ENCODE data around the gene SPTBN4.

SPTBN4 gene

DNA sequence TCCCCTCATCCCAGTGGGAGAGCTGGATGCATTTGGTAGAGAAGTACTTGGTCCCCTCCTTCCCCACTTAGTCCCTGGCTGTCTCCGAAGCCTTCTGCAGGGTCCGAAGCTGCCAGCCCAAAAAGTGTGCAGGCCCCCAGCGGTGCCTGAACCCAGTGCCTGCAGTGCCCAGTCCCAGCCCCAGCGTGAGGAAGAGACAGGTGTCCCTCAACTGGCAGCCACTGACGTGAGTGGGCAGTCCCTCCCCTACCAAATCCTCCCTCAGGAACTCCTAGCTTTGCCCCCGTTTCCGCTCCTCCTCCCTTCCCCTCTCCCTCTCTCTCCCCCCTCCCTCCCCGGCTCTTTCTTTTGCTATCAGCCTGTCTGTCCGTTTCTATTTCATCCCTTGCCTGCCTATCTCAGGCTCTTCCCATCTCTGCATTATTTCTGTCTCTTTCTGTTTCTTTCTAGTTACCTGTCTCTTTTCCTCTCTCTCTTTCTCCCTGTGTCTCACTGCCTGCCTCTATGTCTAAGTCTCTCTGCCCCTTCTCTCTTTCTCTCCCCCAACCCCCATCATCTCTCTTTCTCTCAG lies 132.6 kb downstream of the SPTBN4 start:
- H3K4me1 ChIP-seq (ENCODE audit: control extremely low read depth in 1 of 4, control insufficient read depth in 4 of 4, insufficient read depth in 4 of 4, low read length in 3 of 4): peaks cover 0 to 64% (median 61%) of the 10 kb centered on the region in 4 experiments
- no peak overlapping the region for H3K27ac ChIP-seq (ENCODE audit: insufficient read depth in 1 of 2, low read depth in 1 of 2, low read length in 2 of 2, poor library complexity in 1 of 2, severe bottlenecking in 2 of 2)
- H3K36me3 ChIP-seq (ENCODE audit: control insufficient read depth in 4 of 4, insufficient read depth in 4 of 4, low read length in 3 of 4): no peaks in the 10 kb centered on the region
- ChIA-PET POLR2A (no interaction called here), CTCF (interaction anchor here (1.1 to 7.8 kb wide), 12 partner anchors 9 to 294 kb away, joined by 3 to 57 read pairs (median 6); no protein-coding TSS in a partner anchor)
- 0% methylated on average over 9 of the region's 9 CpGs for WGBS (ENCODE audit: insufficient coverage)
- peak in 1 of 3 donors; percentile 15 for DNase-seq
- H3K27me3 ChIP-seq (replicated peaks in 2 of 5; ENCODE audit: control insufficient read depth in 4 of 5, insufficient read depth in 5 of 5, low read length in 4 of 5): peaks cover 2 to 55% (median 23%) of the 10 kb centered on the region in 5 experiments
- H3K9me3 ChIP-seq (ENCODE audit: control extremely low read depth in 1 of 5, control insufficient read depth in 4 of 5, insufficient read depth in 2 of 5, low read depth in 1 of 5, low read length in 4 of 5): no peaks in the 10 kb centered on the region
- peak overlapping the region in 6 of 7 experiments; percentile 17 to 81 (median 53) for H3K4me3 ChIP-seq (ENCODE audit: control insufficient read depth in 1 of 7, extremely low read depth in 1 of 7, insufficient read depth in 4 of 7, low read depth in 2 of 7, low read length in 6 of 7)

GRCh38 chr19:40599902-40600569 lies 133.2 kb downstream of the SPTBN4 start:
- POLR2A ChIA-PET: interaction anchor here (1.0 kb wide), 1 partner anchor 10 kb away, joined by 3 read pairs; no protein-coding TSS in a partner anchor
- no peaks in the 10 kb centered on the region for H3K36me3 ChIP-seq (ENCODE audit: control insufficient read depth in 4 of 4, insufficient read depth in 4 of 4, low read length in 3 of 4)
- no peaks in the 10 kb centered on the region for H3K9me3 ChIP-seq (ENCODE audit: control extremely low read depth in 1 of 5, control insufficient read depth in 4 of 5, insufficient read depth in 2 of 5, low read depth in 1 of 5, low read length in 4 of 5)
- peak in 1 of 3 donors; percentile 39 for DNase-seq
- peaks cover 2 to 50% (median 27%) of the 10 kb centered on the region in 5 experiments for H3K27me3 ChIP-seq (replicated peaks in 2 of 5; ENCODE audit: control insufficient read depth in 4 of 5, insufficient read depth in 5 of 5, low read length in 4 of 5)
- H3K4me3 ChIP-seq (ENCODE audit: control insufficient read depth in 1 of 7, extremely low read depth in 1 of 7, insufficient read depth in 4 of 7, low read depth in 2 of 7, low read length in 6 of 7): peak overlapping the region in 6 of 7 experiments; percentile 17 to 81 (median 53)
- H3K27ac ChIP-seq (ENCODE audit: insufficient read depth in 1 of 2, low read depth in 1 of 2, low read length in 2 of 2, poor library complexity in 1 of 2, severe bottlenecking in 2 of 2): no peak overlapping the region
- CTCF ChIA-PET: interaction anchor here (0.9 to 7.8 kb wide), 14 partner anchors 9 to 295 kb away, joined by 3 to 57 read pairs (median 5); no protein-coding TSS in a partner anchor
- H3K4me1 ChIP-seq (ENCODE audit: control extremely low read depth in 1 of 4, control insufficient read depth in 4 of 4, insufficient read depth in 4 of 4, low read length in 3 of 4): peaks cover 0 to 70% (median 66%) of the 10 kb centered on the region in 4 experiments
- WGBS (ENCODE audit: insufficient coverage): under 1% methylated on average over 34 of the region's 43 CpGs

GRCh38 chr19:40600570-40601133 lies 133.9 kb downstream of the SPTBN4 start:
- ChIA-PET POLR2A (interaction anchor here (1.0 kb wide), 1 partner anchor 9 kb away, joined by 3 read pairs; no protein-coding TSS in a partner anchor), CTCF (interaction anchor here (0.9 to 7.8 kb wide), 12 partner anchors 9 to 295 kb away, joined by 3 to 57 read pairs (median 6); no protein-coding TSS in a partner anchor)
- Histone ChIP-seq H3K4me1 (ENCODE audit: control extremely low read depth in 1 of 4, control insufficient read depth in 4 of 4, insufficient read depth in 4 of 4, low read length in 3 of 4) (peaks cover 0 to 76% (median 72%) of the 10 kb centered on the region in 4 experiments), H3K27me3 (replicated peaks in 2 of 5; ENCODE audit: control insufficient read depth in 4 of 5, insufficient read depth in 5 of 5, low read length in 4 of 5) (peaks cover 2 to 50% (median 29%) of the 10 kb centered on the region in 5 experiments), H3K36me3 (ENCODE audit: control insufficient read depth in 4 of 4, insufficient read depth in 4 of 4, low read length in 3 of 4) (no peaks in the 10 kb centered on the region), H3K9me3 (ENCODE audit: control extremely low read depth in 1 of 5, control insufficient read depth in 4 of 5, insufficient read depth in 2 of 5, low read depth in 1 of 5, low read length in 4 of 5) (no peaks in the 10 kb centered on the region), H3K4me3 (ENCODE audit: control insufficient read depth in 1 of 7, extremely low read depth in 1 of 7, insufficient read depth in 4 of 7, low read depth in 2 of 7, low read length in 6 of 7) (peak overlapping the region in 5 of 7 experiments; percentile 17 to 81 (median 66)), H3K27ac (ENCODE audit: insufficient read depth in 1 of 2, low read depth in 1 of 2, low read length in 2 of 2, poor library complexity in 1 of 2, severe bottlenecking in 2 of 2) (no peak overlapping the region)
- WGBS (ENCODE audit: insufficient coverage): 4% methylated on average over 13 of the region's 13 CpGs
- peak in 1 of 3 donors; percentile 22 for DNase-seq

DNA sequence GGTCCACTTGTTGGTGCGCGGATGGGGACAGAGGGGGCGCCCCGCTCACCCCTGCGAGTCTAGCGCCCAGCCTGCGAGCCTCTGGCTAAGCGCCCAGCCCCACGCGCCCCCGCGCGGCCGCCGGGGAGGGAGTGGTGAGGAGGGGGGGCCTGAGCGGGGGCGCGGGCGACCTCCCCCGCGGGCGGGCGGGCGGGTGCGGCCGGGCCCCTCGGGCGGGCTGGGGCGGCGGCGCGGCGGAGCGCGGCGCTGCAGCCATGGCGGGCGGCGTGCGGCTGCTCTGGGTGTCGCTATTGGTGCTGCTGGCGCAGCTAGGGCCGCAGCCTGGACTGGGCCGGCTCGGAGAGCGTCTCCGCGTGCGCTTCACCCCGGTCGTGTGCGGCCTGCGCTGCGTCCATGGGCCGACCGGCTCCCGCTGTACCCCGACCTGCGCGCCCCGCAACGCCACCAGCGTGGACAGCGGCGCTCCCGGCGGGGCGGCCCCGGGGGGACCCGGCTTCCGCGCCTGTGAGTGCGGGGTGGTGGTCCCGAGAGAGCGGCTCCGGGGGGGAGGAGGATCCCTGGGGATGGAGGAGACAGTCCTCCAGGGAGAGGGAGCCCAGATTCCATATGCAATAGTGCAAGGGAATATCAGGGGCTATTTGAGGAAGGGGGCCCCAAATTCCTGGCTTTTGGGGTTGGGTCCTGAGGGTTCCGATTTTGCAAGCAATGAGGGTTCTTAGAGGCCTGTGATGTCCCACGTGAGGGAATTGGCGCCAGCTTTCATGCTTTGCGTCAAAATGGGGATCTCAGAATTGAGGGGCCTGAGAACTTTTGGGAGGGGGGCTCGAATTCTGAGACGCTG lies 134.6 kb downstream of the SPTBN4 start, which contains the start of gene LTBP4:
Gene LTBP4, plus strand, starts transcription at position 236 of the 841 bp plus-strand sequence. Its CDS starts 19 bp downstream, at position 255.
- Histone ChIP-seq H3K27me3 (replicated peaks in 2 of 5; ENCODE audit: control insufficient read depth in 4 of 5, insufficient read depth in 5 of 5, low read length in 4 of 5) (peaks cover 2 to 50% (median 29%) of the 10 kb centered on the region in 5 experiments), H3K4me1 (ENCODE audit: control extremely low read depth in 1 of 4, control insufficient read depth in 4 of 4, insufficient read depth in 4 of 4, low read length in 3 of 4) (peaks cover 0 to 83% (median 79%) of the 10 kb centered on the region in 4 experiments), H3K4me3 (ENCODE audit: control insufficient read depth in 1 of 7, extremely low read depth in 1 of 7, insufficient read depth in 4 of 7, low read depth in 2 of 7, low read length in 6 of 7) (peak within 1 kb of the TSS; percentile 11 to 81 (median 46)), H3K27ac (ENCODE audit: insufficient read depth in 1 of 2, low read depth in 1 of 2, low read length in 2 of 2, poor library complexity in 1 of 2, severe bottlenecking in 2 of 2) (peak within 1 kb of the TSS in 1 of 2 experiments; percentile 71), H3K36me3 (ENCODE audit: control insufficient read depth in 4 of 4, insufficient read depth in 4 of 4, low read length in 3 of 4) (no peaks in the 10 kb centered on the region), H3K9me3 (ENCODE audit: control extremely low read depth in 1 of 5, control insufficient read depth in 4 of 5, insufficient read depth in 2 of 5, low read depth in 1 of 5, low read length in 4 of 5) (no peaks in the 10 kb centered on the region)
- WGBS (ENCODE audit: insufficient coverage): 0% methylated on average over 40 of the region's 82 CpGs
- DNase-seq: peak in 2 of 3 donors; percentile 55 to 64
- POLR2A ChIA-PET: no interaction called here
- CTCF ChIA-PET: interaction anchor here (1.0 to 7.8 kb wide), 10 partner anchors 8 to 137 kb away, joined by 3 to 57 read pairs (median 8); no protein-coding TSS in a partner anchor

GRCh38 chr19:40603071-40603388 lies 136.2 kb downstream of the SPTBN4 start:
- H3K36me3 ChIP-seq (ENCODE audit: control insufficient read depth in 4 of 4, insufficient read depth in 4 of 4, low read length in 3 of 4): no peaks in the 10 kb centered on the region
- 70% methylated on average over 2 of the region's 2 CpGs for WGBS (ENCODE audit: insufficient coverage)
- POLR2A ChIA-PET: no interaction called here
- peak overlapping the region in 6 of 7 experiments; percentile 30 to 81 (median 61) for H3K4me3 ChIP-seq (ENCODE audit: control insufficient read depth in 1 of 7, extremely low read depth in 1 of 7, insufficient read depth in 4 of 7, low read depth in 2 of 7, low read length in 6 of 7)
- H3K27ac ChIP-seq (ENCODE audit: insufficient read depth in 1 of 2, low read depth in 1 of 2, low read length in 2 of 2, poor library complexity in 1 of 2, severe bottlenecking in 2 of 2): peak overlapping the region in 1 of 2 experiments; percentile 66
- CTCF ChIA-PET: interaction anchor here (0.9 to 7.8 kb wide), 19 partner anchors 8 to 298 kb away, joined by 3 to 57 read pairs (median 4); no protein-coding TSS in a partner anchor
- no peak for DNase-seq
- H3K9me3 ChIP-seq (ENCODE audit: control extremely low read depth in 1 of 5, control insufficient read depth in 4 of 5, insufficient read depth in 2 of 5, low read depth in 1 of 5, low read length in 4 of 5): no peaks in the 10 kb centered on the region
- peaks cover 0 to 39% (median 29%) of the 10 kb centered on the region in 5 experiments for H3K27me3 ChIP-seq (replicated peaks in 2 of 5; ENCODE audit: control insufficient read depth in 4 of 5, insufficient read depth in 5 of 5, low read length in 4 of 5)
- peaks cover 0 to 84% (median 75%) of the 10 kb centered on the region in 4 experiments for H3K4me1 ChIP-seq (ENCODE audit: control extremely low read depth in 1 of 4, control insufficient read depth in 4 of 4, insufficient read depth in 4 of 4, low read length in 3 of 4)

Measured in common myeloid progenitor, CD34-positive (primary cell).